Renal pelvis (tissue), 4 donors: ENCODE measurements around the gene REV3L. TPM values are rescaled to one million over a fixed set of nuclear protein-coding genes. Genes with fewer than 3 reads are reported as not detected.
A peak's percentile ranks its signal among the peaks of the same experiment; 100 is the strongest.
"Not testable (repeated sequence)": the region's sequence is repeated elsewhere in the genome, so short reads cannot be mapped to it uniquely, and the experiment has no call there.

ENCODE experiments used
- DNase-seq: peaks from one replicate; pipeline ENCODE4 v3.0.0-alpha.2; 2013
- polyA plus RNA-seq, 3 donors: library from polyadenylated mRNA; unstranded; fragments of 120-200 nt; gene quantifications; one replicate each; pipeline ENCODE4 v1.2.1, GENCODE V29; 2013; ENCODE audit not compliant: insufficient read length in 3 of 3

Gene REV3L
- polyA plus RNA-seq, 3 donors: 36.9 to 42.7 (median 39.8) TPM

DNA sequence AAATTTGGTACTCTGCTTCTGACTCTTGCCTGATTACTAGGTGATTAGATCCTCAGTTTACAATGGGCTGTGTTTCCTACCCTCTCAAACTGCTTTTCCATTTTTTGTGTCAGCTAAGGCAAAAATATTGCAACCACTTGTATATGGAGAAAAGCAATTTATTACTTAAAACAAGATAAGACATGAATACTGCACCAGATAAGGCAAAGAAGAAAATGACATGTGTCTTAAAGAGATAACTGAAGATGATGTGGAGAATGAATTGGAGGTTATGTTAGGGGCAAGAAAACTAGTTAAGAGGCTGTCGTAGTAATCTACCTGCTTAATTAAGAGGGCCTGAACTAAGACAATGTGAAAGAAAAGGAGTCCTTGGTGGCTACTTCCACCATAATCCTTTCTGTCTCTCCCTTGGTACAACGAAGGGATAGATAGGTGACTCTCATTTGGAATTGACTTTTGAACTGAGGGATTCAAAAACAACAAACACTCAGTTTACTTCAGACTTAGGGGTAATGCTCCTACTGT, 16.3 kb upstream of the REV3L start:
- DNase-seq: no peak

- DNase-seq: no peak
These were observed 12.1 kb upstream of the REV3L start for GRCh38 chr6:111494951-111495635.

DNA sequence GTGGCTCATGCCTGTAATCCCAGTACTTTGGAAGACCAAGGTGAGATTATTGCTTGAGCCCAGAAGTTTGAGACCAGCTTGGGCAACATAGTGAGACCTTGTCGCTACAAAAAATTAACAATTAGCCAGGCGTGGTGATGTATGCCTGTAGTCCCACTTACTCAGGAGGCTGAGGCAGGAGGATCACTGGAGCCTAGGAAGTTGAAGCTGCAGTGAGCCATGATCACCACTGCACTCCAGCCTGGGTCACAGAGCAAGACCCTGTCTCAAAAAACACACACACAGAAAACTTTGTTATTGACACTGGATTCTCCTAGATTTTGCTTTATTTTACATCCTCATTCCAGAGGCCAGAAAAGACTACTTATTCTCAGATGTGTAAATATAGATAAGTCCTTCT, 9.5 kb upstream of the REV3L start:
- no peak for DNase-seq

GRCh38 chr6:111490067-111490466, 7.0 kb upstream of the REV3L start:
- DNase-seq: no peak

GRCh38 chr6:111487661-111488060, 4.6 kb upstream of the REV3L start:
- DNase-seq: no peak

DNA sequence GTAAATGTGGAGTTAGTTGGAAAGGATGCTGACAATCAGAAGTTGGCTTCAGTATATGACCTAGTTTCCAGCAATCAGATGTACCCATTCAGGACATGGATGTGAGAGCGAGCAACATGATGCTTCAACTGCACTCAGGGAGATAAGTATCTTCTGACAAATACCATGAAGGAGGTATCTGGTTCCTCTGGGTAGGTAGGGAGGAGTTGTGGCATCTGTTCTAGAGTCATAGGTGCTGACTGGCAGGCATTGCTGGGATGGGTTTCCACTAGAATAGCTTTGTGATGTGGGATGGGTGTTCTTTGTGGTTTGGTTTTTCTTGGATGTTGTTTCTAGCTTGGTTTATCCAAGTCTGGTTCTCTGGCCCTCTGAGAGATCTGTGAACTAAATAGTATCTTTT, 3.9 kb upstream of the REV3L start:
- no peak for DNase-seq

GRCh38 chr6:111486475-111486874, 3.5 kb upstream of the REV3L start:
- DNase-seq: no peak

DNA sequence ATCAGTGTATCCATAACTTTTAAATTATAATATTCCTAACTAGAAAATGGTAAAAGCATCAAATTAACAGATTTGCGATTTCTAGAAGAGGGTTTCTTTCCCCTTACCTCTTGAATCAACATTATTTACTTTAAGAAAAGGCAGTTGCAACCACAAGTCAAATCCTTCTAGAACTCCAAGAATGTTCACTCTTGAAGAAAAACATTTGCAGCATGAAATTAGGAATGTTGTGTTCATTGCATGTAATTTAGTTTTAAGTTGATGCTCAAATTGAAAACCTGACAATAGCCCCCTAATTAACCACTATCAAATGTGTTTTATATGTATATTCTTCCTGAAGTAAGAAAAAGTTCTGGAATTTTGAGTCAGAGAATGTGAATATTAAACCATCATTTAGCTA, 2.3 kb upstream of the REV3L start:
- DNase-seq: no peak

DNA sequence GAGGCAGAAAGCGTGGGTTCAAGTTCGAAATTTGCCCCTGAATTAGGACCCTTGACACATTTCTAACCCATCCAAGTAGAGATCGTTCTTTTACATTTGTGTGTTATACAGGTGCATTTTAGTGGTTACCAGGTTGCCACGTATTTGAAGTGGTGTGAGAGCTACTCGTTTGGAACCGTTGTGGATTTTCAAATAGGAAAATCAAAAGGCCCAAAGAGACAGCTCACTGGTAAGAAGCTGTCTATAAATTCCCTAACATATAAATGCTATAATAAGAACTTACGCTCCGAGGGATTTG, 1.6 kb upstream of the REV3L start:
- DNase-seq: no peak

DNA sequence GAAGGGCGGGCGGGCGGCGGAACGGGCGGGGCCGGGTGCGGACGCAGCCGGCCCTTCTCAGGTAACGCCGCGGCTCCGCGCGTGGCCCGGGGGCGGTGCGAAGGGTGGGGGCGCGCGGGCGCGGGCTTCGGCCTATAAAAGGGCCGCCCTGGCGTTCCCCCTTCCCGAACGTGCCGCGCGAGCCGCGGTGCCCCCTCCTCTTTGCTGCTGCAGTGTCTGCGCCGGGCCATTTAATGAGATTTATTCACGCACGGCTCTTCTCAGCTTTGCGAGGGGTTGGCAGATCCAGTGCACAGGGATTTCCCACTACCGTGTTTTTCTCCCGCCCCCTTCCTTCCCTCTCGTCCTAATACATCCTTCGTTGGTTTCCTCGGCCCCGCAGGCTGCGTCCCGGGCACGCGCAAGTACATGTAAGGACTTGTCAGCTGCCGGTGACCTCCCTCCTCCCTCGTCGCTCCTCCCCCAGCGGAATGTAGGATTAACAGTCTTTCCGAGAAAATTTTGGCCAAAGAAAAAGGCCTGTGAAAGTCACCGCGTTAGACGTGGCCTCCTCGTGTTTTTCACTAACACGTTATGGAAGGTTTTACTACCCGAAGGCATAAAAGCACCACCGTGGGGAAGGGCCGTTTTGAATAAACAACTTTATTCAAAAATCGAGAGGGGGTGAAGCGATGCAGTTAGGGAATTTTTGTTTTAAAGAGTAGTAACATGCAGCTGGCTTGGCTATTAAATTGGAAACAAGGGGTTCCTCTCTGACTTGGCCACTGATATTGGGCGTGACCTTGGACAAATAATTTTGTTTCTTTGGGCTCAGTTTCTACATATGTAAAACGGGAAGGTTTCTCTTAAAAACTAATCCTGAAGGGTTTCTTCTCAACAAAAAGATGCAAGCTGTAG, 966 bp upstream of the REV3L start:
- DNase-seq: peak; percentile 92

DNA sequence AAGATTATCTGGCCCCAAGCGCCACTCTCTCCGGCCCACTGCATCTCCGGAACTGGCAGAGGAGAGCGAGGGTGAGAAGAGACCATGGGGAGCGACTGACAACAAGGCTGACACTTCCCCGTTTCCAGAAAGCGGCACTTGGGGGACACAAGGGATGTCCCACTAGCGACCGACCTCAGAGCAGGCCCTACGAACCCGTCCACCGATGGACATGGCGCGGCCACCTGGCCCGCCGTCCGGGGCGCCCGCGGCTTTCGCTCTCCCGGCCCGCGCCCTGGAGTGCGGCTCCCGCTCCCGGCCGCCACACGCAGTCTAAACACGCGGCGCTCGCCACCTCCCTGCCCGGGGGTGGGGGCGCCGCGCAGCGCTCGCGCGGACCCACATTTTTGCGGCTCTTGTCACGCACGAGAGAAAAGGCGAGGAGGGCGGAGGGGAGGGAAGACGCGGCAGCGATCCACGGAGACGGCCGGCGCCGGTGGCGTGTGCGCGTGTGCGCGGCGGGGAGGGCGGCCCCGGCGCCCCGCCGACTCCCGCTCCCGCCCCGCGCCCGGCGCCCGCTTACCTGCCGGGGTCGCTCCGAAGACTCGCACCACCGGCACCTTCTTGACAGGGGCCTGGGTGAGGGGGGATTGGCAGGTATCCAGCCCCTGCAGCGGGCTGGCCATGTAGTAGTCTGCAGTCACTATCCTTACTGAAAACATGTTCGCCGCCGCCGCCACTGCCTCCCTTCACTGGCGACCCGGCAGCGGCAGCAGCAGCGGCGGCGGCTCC, 645 bp downstream of the REV3L start:
- DNase-seq: no peak

GRCh38 chr6:111481836-111482187, 1.2 kb downstream of the REV3L start:
- no peak for DNase-seq

DNA sequence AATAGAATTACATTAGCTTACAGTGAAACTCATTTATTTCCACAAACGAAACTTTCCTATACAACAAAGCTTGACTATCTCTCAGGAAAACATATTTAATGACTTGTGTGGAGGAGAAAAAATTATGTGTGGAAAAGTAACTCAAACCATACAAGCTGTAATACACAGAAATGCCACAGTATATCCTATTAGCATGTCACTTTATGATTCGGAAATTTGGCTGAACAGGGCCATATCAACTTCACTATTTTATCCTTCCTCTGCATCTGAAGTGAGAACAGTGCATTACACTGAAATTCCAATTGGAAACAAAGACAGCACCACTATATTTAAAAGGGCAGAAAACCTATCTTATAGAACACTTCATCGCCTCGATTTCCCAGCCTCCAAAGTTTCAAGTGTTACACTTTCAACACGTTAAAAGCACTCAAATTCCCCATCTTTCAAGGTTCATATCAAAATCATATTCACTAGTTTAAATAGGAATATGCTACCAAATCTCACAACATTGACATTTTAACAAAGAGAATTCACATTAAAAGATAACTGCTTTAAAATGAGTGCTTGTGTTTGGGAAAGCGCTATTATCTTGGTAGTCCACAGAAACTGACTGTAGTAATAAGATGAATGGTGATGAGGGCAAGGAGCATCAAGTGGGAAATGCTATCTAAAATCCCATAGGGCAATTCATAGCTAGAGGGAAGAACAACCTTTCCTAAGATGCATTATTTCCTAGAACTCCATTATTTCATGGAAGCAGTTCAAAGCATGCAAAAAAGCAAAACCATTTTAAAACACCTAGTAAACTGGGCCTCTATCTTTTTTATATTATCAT, 1.8 kb downstream of the REV3L start:
- DNase-seq: no peak

GRCh38 chr6:111478749-111479148, 4.3 kb downstream of the REV3L start:
- DNase-seq: no peak

- no peak for DNase-seq
These were observed 4.9 kb downstream of the REV3L start for GRCh38 chr6:111478064-111478476.

GRCh38 chr6:111477481-111477938, 5.5 kb downstream of the REV3L start:
- DNase-seq: no peak

GRCh38 chr6:111476061-111476460, 7.0 kb downstream of the REV3L start:
- not testable (repeated sequence) for DNase-seq

- DNase-seq: no peak
These were observed 8.2 kb downstream of the REV3L start for GRCh38 chr6:111474771-111475170.

DNA sequence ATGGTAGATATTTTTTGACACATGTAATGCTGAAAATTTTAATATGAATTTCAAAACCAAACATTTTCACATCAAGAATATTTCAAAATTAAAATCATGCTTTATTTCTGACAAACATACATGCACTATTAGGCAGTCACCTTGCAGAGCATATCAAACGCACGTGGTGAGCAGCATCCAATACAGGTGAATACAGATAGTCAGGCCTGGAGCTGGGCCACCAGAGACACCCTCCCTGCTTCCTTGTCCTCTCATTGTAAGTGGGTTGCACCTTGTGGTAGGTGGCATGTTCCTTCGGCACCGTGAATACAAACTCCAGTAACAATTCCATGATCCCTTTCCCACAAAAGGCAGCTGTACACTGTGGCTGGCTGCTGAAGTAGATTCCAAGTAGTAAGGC, 8.9 kb downstream of the REV3L start:
- no peak for DNase-seq

- no peak for DNase-seq
These were observed 10.0 kb downstream of the REV3L start for GRCh38 chr6:111472933-111473435.

DNA sequence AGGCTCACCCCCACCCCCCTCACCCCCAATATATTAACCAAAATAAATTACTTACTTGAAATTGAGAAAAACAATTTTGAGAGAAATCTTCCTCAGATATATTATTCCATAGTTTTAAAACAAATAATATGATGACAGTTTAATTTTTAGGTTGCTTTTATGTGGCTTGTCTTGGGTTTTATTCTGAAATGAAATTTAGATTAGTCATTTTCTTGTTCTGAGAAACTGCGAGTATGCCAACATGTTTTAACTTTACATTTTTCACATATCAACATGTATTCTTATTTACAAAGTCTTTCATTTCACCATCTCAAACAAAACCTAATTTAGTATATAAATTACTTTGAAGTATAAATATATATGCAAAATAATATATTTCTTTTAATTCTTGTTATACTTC, 11.1 kb downstream of the REV3L start:
- DNase-seq: no peak
